ENCODE data around the gene NOS3. TPM values are rescaled to one million over a fixed set of nuclear protein-coding genes. Genes with fewer than 3 reads are reported as not detected.
A peak's percentile ranks its signal among the peaks of the same experiment; 100 is the strongest.
"Not testable (repeated sequence)": the region's sequence is repeated elsewhere in the genome, so short reads cannot be mapped to it uniquely, and the experiment has no call there.

The NOS3 gene
- total RNA-seq, 1 experiment from 2014 or later = 0.60 TPM

DNA sequence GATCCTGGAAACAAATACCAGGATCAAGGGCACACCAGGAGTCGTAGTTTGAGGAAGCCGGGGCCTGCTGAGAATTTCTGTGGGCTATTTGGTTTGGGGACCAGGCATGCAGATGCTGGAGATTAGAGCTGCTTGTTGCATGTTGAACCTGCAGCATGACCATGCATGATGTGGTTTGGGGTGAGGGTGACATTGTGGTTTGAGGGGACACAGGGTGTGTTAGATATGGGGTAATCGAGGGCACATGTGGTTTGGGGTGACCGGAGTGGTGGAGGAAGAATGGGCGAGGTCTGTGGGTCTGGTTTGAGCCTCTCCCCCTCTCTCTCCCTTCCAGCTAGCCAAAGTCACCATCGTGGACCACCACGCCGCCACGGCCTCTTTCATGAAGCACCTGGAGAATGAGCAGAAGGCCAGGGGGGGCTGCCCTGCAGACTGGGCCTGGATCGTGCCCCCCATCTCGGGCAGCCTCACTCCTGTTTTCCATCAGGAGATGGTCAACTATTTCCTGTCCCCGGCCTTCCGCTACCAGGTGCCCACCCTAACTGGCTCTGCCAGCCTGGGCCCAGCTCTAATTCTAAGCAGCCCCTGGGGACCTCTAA lies 10.2 kb downstream of the NOS3 start:
- DNase-seq (ENCODE audit: low spot score) = no peak

DNA sequence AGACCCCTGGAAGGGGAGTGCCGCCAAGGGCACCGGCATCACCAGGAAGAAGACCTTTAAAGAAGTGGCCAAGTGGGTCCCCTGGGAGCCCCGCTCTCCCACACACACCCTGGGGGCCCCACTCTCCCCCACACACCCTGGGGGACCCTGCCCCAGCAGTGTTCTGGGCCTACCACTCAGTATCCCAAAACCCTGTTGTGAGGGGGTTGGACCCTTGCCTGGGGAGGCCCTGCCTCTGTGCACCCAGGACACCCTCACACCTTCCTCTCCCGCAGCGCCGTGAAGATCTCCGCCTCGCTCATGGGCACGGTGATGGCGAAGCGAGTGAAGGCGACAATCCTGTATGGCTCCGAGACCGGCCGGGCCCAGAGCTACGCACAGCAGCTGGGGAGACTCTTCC lies 10.7 kb downstream of the NOS3 start:
- no peak for DNase-seq (ENCODE audit: low spot score)

DNA sequence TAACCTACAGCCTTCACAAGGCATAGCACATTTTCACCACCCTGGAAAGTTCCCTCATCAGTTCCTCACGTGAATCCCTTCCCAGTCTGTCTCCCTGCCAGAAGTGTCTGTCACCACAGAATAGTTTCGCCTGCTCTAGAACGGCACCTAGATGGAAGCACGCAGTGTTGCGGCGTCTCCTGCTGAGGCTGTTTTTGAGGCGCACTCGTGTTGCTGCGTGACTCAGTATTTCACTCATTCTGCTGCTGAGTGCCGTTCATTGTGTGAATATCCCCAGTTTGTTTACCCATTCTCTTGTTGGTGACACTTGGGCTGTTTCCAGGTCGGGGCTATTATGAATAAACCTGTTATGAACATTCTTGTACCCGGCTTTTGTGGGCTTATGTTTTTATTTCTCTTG lies 12.8 kb downstream of the NOS3 start:
- peak; percentile 49 for DNase-seq (ENCODE audit: low spot score)

DNA sequence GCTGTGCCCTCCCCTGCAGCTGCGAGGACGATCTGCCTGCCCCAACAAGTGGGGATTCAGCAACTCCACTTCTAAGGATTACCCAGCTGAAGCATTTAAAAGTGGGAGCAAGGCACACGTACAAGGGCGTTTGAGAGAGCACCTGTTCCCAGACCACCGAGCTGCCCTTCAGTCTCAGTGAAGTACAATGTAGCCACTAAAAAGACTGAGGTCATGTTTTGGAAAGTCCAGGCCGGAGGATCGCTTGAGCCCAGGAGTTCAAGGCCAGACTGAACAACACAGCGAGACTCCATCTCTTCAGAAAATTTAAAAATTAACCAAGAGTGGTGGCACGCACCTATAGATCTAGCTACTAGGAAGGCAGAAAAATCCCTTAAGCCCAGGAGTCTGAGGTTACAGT lies 14.7 kb downstream of the NOS3 start:
- DNase-seq (ENCODE audit: low spot score) = no peak

DNA sequence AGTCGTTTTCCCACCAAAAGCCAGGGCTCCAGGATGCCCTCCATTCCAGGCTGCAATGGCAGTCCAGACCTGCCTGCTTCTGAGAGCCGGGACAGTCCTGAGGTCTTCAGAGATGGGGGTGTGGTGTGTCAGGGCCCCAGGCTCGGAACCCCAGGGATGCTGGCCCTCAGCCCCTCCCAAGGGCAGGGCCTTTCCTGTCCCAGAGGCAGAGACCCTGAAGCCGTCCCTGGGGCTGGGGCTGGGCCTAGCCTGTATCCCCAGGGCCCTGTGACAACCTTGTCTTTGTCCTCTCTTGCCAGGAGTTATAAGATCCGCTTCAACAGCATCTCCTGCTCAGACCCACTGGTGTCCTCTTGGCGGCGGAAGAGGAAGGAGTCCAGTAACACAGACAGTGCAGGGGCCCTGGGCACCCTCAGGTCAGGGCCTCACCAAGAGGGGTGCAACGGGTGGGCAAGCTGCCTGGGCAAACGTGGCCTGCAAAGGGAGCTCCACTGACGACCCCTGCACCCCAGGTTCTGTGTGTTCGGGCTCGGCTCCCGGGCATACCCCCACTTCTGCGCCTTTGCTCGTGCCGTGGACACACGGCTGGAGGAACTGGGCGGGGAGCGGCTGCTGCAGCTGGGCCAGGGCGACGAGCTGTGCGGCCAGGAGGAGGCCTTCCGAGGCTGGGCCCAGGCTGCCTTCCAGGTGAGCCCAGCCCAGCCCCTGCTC lies 15.9 kb downstream of the NOS3 start:
- DNase-seq (ENCODE audit: low spot score) = no peak

DNA sequence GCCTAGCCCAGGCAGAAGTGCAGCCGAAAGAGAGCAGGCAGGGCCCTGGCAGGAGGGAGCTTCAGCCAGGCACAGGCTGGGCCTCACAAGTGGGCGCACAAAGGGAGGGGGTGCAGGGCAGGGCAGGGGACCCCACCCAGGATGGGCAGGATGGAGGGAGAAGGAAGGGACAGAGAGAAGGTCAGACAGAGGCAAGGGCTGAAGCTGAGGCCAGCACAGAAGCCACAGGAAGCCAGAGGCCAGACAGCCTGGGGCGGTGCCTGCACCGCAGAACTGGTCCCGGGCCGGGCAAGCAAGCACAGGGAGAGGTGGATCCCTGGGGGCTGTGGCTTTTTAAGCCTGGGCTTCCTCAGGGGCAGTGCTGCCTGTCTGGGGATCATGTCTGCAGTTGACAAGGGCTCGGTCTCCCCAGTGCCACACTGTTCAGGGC lies 16.7 kb downstream of the NOS3 start:
- DNase-seq (ENCODE audit: low spot score) = no peak

DNA sequence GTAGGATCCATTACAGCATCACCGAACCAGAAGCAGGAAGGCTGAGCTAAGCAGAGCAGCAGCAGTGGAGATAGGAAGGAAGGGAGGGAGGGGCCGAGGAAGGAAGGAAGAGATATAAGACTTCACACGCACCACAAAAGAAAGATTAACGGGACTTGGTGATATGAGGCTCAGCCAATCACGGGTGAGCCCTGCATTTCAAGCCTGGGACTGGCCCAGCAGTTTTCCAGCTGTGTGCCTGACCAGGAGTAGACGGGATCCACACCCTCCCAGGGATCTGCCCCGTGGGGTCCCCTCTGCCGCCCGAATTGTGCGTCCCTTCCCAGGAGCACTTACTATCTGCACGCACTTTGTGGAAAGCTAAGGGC lies 17.3 kb downstream of the NOS3 start:
- DNase-seq (ENCODE audit: low spot score) = no peak

DNA sequence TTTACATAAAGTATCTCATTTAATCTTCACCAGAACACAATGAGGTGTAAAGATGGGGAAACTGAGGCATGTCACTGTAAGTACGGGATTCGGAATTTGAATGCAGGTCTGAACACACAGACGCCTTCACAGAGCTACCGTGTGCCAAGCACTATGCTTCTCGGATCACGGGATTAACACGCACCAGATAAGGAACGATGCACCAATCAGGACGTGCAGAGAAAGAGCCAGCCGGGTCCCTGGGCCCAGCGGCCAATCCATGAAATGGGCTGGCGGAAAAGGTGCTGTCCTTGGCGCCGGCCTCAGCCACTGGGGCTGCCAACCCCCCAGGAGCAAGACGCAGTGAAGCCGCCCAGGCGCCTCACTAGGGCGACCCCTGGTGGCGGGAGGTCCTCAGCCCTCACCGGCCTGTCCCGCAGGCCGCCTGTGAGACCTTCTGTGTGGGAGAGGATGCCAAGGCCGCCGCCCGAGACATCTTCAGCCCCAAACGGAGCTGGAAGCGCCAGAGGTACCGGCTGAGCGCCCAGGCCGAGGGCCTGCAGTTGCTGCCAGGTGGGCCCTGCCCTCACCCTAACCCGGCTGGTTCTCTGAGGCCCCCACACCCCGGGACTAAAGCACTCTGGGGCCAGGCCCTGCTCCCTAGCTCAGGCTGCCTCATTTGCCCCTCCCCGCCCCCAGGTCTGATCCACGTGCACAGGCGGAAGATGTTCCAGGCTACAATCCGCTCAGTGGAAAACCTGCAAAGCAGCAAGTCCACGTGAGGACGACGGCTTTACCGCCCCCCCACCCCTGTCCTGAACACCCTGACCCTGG lies 17.9 kb downstream of the NOS3 start:
- no peak for DNase-seq (ENCODE audit: low spot score)

DNA sequence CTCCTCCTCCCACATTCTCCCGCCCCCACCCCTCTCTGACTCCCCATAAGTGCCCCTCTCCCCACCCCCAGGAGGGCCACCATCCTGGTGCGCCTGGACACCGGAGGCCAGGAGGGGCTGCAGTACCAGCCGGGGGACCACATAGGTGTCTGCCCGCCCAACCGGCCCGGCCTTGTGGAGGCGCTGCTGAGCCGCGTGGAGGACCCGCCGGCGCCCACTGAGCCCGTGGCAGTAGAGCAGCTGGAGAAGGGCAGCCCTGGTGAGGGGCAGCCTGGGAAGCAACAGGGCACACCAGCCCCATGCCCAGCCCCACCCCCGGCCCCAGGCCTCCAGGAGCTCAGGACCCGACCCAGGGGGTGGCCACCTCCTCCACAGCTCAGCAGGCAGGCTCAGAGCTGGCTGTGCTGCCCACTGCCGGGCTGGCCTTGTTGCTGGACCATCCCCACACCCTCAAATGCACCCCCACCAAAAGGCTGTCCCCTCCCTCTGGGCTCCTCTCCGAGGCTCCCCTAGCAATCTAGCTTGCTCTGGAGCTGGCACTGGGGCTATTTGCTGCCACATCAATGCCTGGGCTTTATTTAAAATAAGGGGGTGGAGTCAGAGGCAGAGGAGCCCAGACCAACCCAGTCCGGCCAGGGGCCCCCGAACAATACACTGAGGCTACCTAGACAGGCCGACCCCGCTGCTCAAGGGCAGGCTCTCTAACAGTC lies 18.7 kb downstream of the NOS3 start:
- DNase-seq (ENCODE audit: low spot score) = no peak

DNA sequence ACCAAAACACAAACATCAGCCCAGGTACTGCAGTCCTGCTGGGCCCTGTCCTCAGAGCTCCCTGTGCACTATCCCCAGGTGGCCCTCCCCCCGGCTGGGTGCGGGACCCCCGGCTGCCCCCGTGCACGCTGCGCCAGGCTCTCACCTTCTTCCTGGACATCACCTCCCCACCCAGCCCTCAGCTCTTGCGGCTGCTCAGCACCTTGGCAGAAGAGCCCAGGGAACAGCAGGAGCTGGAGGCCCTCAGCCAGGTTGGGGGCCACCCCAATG lies 19.2 kb downstream of the NOS3 start:
- DNase-seq (ENCODE audit: low spot score) = no peak

DNA sequence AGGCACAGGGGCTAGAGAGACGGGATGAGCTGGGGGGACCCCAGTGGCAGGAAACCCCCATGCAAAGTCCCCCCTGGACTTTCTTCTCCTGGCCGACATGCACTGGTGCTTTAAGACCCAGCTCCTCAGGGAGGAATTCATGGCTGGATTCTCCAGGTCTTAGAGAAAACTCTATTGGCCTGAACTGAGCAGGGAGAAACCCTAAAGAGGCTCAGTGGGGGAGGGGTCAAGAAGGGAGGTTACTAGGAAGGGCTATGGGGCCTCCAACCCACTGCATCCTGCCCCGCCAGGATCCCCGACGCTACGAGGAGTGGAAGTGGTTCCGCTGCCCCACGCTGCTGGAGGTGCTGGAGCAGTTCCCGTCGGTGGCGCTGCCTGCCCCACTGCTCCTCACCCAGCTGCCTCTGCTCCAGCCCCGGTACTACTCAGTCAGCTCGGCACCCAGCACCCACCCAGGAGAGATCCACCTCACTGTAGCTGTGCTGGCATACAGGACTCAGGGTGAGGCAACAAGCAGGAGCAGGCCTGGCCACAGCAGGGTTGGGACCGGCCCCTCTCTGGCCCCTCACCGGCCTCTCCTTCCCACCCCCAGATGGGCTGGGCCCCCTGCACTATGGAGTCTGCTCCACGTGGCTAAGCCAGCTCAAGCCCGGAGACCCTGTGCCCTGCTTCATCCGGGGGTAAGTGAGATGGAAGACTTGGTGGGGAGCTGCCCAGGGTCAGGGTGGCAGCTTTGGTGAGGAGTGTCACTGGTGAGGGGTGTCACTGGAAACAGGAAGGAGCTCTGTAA lies 19.7 kb downstream of the NOS3 start:
- no peak for DNase-seq (ENCODE audit: low spot score)

DNA sequence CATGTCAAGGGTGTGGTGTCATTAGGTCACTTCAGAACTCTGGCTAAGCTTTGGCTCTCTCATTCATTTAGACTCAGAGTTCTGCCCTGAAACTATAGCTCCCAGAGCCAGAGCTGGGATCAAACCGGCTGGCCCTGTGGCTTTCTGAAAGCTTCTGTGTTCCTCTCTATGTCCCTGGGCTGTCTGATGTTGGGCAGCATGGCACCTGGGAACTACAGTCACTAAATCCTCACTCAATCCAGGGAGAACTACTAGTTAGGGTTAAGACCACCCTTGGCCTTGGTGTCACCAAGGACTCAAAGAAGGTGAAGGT lies 20.2 kb downstream of the NOS3 start:
- no peak for DNase-seq (ENCODE audit: low spot score)

DNA sequence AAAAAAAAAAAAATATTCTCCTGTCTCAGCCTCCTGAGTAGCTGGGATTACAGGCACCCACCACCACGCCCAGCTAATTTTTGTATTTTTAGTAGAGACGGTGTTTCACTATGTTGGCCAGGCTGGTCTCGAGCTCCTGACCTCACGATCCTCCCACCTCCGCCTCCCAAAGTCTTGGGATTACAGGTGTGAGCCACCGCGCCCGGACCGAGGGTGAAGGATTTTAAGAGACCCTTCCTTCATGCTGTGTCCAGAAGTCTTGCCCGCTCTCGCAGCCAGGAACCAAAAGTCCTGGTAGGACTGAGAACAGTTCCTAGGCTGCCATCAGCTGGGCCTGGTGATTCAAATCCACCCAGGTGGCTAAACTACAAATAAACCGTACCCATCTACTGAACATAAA lies 20.8 kb downstream of the NOS3 start:
- not testable (repeated sequence) for DNase-seq (ENCODE audit: low spot score)

DNA sequence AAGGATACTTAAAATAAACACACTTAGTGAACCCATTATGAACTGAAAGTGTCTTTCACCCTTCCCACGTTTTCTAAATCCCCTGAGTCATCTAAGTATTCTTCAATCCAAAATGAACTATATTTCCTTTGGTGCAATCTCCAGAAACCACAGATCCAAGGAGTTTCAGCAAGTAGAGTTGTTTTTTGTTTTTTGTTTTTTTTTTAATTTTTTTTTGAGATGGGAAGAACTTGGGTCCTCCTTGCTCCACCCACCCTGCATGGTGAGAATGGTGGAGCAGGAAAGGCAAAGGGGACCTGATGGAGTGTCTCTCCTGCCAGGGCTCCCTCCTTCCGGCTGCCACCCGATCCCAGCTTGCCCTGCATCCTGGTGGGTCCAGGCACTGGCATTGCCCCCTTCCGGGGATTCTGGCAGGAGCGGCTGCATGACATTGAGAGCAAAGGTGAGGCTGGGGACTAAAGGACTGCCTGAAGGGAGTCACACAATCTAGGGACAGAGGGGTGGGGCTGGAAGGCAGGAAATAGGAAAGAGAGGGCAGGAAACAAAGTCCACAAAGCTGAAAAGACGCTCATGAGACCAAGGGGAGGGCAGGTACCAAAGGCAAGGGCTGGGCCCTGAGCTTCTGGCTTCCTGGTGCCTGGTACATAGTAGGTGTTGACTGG lies 21.3 kb downstream of the NOS3 start:
- DNase-seq (ENCODE audit: low spot score) = peak; percentile 79

DNA sequence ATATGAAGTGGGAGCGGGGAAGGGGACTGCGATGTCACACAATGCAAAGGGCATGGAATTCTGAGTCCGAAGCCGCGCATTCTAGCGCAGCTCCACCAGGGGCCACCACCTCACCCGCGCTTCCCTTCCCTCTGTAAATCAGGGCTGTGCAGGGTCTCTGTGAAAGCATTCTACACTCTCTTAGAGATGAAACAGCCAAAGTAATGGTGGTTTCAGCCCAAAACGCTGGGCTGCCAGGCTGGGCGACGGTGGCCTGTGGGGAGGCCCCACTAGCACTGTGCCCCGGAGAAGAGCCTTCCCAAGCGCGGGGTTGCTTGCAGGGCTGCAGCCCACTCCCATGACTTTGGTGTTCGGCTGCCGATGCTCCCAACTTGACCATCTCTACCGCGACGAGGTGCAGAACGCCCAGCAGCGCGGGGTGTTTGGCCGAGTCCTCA lies 22.1 kb downstream of the NOS3 start:
- DNase-seq (ENCODE audit: low spot score) = no peak

DNA sequence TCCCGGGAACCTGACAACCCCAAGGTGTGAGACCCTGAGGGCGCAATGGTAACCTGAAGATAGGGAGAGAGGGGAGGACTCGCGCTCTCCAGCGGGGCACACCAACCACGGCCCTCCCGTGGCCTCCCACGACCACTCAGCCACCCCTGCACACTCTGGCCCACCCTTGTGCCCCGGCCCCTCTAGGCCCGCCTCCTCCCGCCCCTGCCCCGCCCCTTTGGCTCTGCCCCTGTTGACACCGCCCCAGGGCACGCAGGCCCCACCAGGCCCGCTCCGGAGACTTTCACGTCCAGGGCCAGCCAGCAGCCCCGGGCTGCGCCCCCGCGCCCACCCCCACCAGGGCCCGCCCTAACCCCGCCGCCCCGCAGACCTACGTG lies 22.5 kb downstream of the NOS3 start:
- no peak for DNase-seq (ENCODE audit: low spot score)

DNA sequence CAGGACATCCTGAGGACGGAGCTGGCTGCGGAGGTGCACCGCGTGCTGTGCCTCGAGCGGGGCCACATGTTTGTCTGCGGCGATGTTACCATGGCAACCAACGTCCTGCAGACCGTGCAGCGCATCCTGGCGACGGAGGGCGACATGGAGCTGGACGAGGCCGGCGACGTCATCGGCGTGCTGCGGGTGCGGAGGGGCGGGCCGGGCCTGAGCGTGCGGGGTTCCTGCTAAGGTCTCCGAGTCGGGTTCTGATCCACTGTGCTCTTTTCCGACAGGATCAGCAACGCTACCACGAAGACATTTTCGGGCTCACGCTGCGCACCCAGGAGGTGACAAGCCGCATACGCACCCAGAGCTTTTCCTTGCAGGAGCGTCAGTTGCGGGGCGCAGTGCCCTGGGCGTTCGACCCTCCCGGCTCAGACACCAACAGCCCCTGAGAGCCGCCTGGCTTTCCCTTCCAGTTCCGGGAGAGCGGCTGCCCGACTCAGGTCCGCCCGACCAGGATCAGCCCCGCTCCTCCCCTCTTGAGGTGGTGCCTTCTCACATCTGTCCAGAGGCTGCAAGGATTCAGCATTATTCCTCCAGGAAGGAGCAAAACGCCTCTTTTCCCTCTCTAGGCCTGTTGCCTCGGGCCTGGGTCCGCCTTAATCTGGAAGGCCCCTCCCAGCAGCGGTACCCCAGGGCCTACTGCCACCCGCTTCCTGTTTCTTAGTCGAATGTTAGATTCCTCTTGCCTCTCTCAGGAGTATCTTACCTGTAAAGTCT lies 23.1 kb downstream of the NOS3 start:
- no peak for DNase-seq (ENCODE audit: low spot score)

DNA sequence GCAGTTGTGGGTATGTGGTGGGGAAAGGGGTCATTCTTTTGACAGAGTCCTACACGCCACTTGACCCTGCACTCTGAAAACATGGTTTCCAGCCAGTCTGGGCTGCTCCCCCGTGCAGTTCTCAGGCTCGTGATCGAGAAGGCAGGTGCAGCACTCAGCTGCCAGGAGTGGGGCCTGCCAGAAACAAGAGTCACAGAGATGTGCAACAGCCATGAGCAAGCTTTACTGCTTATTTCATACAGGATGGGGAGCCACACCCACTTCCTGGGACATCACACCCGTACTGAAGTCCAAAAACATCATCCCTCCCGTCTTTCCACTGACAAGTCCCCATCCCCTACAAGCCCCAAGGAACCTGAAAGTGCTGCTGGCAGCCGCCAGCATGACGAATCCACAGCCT lies 24.1 kb downstream of the NOS3 start:
- no peak for DNase-seq (ENCODE audit: low spot score)

DNA sequence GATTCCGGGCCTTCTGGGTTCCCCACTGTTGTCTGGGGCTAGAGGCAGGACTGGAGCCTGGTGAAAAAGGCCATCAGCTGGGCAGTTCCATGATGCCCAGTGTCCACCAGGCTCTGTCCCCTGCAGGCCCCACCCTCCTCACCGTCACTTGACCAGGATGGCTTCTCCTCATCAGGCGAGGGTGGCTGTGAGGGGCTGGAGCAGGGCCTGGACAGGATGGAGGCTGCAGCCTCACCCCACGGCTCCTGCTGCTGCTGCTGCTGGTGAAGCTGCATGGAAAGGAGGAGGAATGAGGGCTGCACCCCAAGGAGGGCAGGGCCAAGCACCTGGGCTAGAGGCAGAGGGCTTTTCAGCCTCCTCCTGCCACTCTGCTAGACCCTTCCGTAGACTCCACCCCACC lies 25.1 kb downstream of the NOS3 start:
- no peak for DNase-seq (ENCODE audit: low spot score)

DNA sequence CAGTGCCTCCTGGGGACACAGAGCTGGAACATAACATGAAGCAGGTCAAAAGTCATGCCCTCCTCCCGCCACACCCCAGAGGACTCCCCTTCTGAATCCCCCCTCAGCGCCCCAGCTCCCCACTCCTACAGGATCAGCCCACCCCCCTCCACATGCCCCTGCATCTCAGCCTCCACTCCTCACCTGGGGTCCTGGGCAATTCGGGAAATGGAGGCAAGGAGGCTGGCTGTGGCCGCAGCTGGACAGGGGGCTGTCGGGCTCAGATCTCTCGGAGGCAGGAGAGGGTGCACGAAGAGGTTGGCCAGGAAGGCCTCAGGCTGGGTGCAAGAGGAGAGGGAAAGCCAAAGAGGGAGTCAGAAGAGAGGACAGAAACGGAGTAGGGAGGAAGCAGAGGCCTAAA lies 25.7 kb downstream of the NOS3 start:
- no peak for DNase-seq (ENCODE audit: low spot score)

DNA sequence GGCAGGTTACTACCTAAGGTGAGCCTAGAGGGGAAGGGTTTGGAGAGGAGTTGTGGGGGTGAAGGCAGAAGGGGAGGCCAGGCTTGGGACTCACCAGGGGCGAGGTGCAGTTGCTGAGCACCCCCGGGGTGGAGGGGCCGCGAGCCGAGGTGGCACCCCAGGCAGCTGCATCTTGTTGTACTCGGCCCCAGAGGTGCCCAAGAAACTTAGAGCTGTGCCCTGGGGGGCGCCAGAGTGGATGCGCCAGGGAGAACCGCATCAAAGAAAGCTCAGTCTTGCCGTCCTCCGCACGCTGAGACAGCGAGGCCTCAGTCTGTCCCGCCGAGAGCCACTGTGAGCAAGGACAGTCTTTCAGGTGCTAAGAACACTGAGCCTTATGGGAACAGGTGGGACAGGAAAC lies 26.1 kb downstream of the NOS3 start:
- no peak for DNase-seq (ENCODE audit: low spot score)
